HG03575 (cell line): ENCODE data around the gene OR4K13.

ENCODE experiments used
- ATAC-seq: cut with Tn5 transposase; IDR thresholded peaks from one replicate; pipeline ENCODE4 v1.9.1; 2021; ENCODE audit not compliant: unreplicated experiment, insufficient number of reproducible peaks, low FRiP score; ENCODE audit errors: extremely low read depth

The OR4K13 gene, protein sequence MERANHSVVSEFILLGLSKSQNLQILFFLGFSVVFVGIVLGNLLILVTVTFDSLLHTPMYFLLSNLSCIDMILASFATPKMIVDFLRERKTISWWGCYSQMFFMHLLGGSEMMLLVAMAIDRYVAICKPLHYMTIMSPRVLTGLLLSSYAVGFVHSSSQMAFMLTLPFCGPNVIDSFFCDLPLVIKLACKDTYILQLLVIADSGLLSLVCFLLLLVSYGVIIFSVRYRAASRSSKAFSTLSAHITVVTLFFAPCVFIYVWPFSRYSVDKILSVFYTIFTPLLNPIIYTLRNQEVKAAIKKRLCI

DNA sequence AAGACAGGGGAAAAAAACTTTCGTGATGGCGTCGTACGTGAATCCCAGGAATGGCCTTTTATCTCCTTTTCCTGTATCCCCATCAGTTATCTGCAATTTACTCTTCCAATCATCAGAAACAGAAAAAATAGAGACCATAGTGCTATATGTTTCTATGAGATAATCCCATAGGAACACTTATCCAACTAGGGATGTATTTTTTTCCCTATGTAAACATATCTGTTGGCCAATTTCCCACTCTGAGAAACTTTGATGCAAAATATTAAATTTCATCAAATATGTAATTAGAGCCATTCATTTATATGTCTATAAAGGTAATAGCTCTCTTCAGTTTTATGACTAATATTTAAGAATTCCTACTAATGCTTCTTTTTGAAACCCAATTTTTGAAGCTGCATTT is at the start of gene OR4K13:
TSS of gene OR4K13 (minus strand) at position 101 of the 400 bp plus-strand sequence. CDS start 1,280 bp downstream, outside the sequence.
- ATAC-seq, result no peak

DNA sequence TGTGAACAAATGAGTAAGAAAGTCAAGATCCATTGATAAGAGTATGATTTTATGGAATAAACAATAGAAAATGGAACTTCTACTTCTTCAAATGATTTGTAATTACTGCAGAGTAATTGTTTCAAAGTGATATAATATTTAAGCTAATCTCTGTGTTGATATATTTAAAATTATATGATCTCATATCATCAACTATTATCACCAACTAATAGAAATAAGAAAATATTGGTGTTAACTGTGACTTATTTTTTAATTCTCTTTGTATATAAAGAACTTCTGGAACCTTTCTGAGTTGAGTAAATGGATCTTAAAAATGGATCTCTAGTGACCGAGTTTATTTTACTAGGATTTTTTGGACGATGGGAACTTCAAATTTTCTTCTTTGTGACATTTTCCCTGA is 23.9 kb upstream of the OR4K13 start, which contains the start of gene OR4L1:
TSS of gene OR4L1 (plus strand) at position 301 of the 400 bp plus-strand sequence. CDS start at position 301, 0 bp downstream.
- ATAC-seq, result no peak

DNA sequence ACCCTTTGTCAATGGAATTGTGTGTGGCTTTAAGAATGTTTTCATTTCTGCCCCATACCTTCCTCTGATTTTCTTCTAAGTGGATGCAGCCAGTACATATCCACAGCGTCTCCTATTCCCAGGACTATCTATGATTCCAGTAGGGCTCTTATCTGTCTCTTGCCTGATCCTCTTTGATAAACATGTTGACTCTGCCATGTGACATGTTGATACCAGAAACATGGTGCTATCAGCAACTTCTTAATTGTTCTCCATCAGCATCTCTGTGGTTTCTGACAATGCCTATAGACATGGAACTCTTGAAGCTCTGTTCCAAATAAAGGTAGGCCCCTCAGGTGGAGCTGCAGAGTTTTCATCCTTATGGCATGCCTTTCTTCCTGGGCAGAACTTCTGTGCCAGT is 12.4 kb upstream of the OR4K13 start:
- ATAC-seq, result no peak

DNA sequence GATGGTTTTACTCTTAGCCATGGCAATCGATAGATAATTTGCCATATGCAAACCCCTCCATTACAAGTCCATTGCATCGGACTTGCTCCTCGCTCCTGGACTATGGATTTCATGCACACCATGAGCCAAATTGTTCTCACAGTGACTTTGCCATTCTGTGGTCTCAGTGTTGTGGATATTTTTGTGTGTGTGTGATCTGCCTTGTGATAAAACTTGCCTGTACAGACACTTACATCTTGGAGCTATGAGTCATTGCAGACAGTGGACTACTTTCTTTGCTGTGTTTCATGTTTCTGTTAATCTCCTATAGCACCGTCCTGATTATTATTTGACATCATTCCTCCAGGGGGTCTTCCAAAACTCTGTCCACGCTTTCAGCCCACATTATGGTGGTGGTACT is 8.4 kb upstream of the OR4K13 start:
- no peak for ATAC-seq

DNA sequence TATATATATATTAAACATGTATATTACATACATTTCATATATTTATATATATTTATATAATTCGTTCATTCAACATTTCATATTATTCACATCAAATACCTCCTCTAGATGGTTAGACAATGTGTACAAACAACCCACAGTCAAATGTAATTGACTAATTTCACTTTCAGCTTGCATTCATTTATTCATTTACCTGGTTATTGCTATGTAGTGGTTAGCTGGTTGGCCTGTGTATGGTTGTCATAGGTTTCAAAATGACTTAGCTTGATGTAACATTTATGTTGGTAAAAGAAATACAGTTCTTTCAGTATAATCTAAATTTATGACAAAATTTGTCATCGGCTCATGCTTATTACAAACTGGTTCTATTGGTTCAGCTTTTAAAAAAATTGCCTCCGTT is 389 bp downstream of the OR4K13 start:
- no peak for ATAC-seq

DNA sequence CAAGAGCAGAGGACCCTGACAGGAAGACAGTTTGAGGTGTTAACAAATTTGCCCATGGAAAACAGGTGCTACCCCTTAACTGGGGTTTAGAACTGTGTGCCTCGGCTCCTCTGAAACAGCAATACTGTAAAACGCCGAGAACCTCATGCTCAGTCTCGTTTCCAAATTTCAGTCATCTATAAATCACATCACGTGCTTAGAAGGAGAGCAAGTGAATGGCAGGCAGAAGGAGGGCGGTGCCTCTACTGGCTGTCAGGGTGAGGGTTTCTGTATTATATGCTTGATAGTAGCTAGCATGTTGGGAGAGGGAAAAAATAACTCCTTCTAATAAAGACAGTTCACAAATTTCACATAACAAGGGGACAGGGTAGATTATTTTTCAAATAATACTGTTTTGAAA is 4.8 kb downstream of the OR4K13 start:
- ATAC-seq, result no peak

DNA sequence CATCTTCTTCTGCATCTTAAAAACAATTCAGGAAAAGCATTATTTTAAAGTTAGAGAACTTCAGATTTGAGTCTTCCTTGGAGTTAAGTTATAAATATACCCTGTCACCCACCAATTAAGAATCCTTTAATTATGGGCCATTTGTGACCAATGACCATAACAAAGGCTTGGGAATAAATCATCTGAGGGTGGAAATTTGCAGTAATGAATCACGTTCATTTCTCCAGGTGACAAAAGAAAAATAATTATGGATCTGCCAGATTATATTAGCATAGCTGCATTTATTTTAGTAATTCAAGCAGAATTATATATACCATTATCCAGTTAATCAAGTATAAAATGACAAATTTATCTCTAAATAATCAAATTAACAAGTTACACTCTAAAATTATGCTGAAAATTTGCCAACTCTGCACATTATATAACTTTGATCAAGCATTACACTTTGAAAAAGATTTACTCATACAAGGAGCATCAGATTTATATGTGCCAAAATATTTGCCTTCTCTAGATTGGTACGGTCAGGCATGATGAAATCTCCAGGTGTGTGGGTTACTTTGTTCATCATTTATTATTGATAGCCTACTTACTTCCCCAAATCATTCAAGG is 16.5 kb downstream of the OR4K13 start, which contains the start of gene OR4K14:
TSS of gene OR4K14 (minus strand) at position 51 of the 609 bp plus-strand sequence. CDS start 4,114 bp downstream, outside the sequence.
- no peak for ATAC-seq

DNA sequence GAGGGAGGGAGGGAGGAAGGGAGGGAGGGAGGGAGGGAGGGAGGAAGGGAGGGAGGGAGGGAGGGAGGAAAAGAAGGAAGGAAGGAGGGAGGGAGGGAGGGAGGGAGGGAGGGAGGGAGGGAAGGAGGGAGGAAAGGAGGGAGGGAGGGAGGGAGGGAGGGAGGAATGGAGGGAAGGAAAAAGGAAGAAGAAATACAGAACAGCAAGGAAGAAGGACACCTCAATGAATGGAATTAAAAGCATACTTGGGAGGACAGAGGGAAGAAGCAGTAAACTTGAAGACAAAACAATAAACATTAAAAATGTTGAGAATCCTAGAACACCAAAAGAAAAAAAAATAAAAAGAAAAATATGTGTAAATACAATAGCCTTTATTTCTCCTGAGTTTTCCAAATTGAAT is 27.7 kb downstream of the OR4K13 start:
- no peak for ATAC-seq

DNA sequence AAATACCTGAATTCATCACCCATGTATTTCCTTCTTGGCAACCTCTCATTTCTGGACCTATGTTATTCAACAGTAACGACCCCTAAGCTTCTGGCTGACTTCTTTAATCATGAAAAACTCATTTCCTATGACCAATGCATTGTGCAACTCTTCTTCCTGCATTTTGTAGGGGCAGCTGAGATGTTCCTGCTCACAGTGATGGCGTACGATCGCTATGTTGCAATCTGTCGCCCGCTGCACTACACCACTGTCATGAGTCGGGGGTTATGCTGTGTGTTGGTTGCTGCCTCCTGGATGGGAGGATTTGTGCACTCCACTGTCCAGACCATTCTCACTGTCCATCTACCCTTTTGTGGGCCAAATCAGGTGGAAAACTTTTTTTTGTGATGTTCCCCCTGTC is 33.5 kb downstream of the OR4K13 start:
- ATAC-seq, result no peak

DNA sequence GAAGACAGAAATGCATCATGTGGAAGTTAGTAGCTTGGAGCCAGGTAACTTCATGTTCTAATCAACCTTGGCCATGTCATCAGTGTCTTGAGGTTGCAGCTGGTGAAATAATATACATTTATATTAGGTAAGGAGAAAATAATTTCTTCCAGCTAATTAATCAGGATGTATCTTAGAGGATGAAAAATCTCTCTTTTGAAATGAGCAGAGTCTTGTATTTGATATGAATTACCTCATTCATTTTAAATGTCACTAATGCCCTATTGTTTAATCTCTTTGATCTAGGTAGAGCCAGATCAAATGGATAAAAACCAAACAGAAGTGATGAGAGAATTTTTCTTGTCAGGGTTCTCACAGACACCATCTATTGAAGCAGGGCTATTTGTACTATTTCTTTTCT is 34.0 kb downstream of the OR4K13 start, which contains the start of gene OR4Q2:
TSS of gene OR4Q2 (plus strand) at position 301 of the 400 bp plus-strand sequence.
- ATAC-seq, result no peak

DNA sequence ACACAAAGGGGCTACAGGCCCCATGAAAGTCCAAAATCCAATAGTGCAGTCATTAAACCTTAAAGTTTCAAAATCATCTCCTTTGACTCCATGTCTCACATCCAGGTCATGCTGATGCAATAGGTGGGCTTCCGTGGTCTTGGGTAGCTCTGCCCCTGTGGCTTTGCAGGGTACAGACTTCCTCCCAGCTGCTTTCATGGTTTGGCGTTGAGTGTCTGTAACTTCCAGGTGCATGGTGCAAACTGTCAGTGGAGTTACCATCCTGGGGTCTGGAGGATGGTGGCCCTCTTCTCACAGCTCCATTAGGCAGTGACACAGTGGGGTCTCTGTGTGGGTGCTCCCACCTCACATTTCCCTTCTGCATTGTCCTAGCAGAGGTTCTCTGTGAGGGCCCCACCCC is 42.4 kb downstream of the OR4K13 start:
- ATAC-seq, result no peak
